A673 (cell line): ENCODE data around the gene KIAA1586. TPM values are rescaled to one million over a fixed set of nuclear protein-coding genes. Genes with fewer than 3 reads are reported as not detected.

Experiments
- BruUV-seq: library from RNA; stranded (reverse); fragments of 400-500 nt; replicated peaks from 2 replicates; lab custom pipeline; 2021; lab: Mats Ljungman, UMichigan
- CTCF ChIA-PET: fragments of 300-600 bp; sonication (Branson Sonifier 250); formaldehyde crosslinking; loops from one replicate; lab custom pipeline; 2022; ENCODE audit warnings: antibody characterized with exemption; lab: Charles Lee
- POLR2A ChIA-PET: fragments of 300-600 bp; sonication (Branson Sonifier 250); formaldehyde crosslinking; loops from one replicate; lab custom pipeline; 2022; ENCODE audit warnings: antibody characterized with exemption; ENCODE audit not compliant: low non-redundant PET; lab: Charles Lee
- DNase-seq: peaks from one replicate; pipeline ENCODE4 v3.0.0-alpha.2; 2015; ENCODE audit warnings: low spot score
- H3K27ac ChIP-seq: fragments of 200-600 bp; sonication (generic); 2 replicates; pipeline ENCODE4 v1.5.1; 2016; ENCODE audit warnings: mixed run types, low read depth, mild to moderate bottlenecking, mixed read lengths, antibody characterized with exemption, low read length; ENCODE audit not compliant: poor library complexity, severe bottlenecking
- H3K27me3 ChIP-seq: fragments of 200-600 bp; sonication (generic); replicated peaks from 2 replicates; pipeline ENCODE4 v1.6.1; 2017; ENCODE audit warnings: mixed run types, low read depth, mild to moderate bottlenecking, mixed read lengths, antibody characterized with exemption, low read length; ENCODE audit not compliant: insufficient read depth, poor library complexity
- H3K36me3 ChIP-seq: fragments of 200-600 bp; sonication (generic); 2 replicates; pipeline ENCODE4 v1.6.1; 2016; ENCODE audit warnings: mixed run types, mild to moderate bottlenecking, mixed read lengths, antibody characterized with exemption, low read length; ENCODE audit not compliant: insufficient read depth, poor library complexity, severe bottlenecking
- H3K4me1 ChIP-seq: fragments of 200-600 bp; sonication (generic); 2 replicates; pipeline ENCODE4 v1.6.1; 2017; ENCODE audit warnings: mixed run types, mild to moderate bottlenecking, mixed read lengths, antibody characterized with exemption, low read length; ENCODE audit not compliant: insufficient read depth, poor library complexity, severe bottlenecking
- H3K4me3 ChIP-seq: fragments of 200-600 bp; sonication (generic); 2 replicates; pipeline ENCODE4 v1.5.1; 2016; ENCODE audit warnings: low read depth, mixed run types, mild to moderate bottlenecking, mixed read lengths, low read length; ENCODE audit not compliant: poor library complexity, severe bottlenecking
- H3K9me3 ChIP-seq: fragments of 200-600 bp; sonication (generic); 2 replicates; pipeline ENCODE4 v1.6.1; 2016; ENCODE audit warnings: mixed run types, low read depth, mild to moderate bottlenecking, mixed read lengths, antibody characterized with exemption, low read length; ENCODE audit not compliant: poor library complexity, severe bottlenecking
- CTCF ChIP-seq: fragments of 300-800, 200-600 bp; sonication (generic); conservative IDR thresholded peaks from 2 replicates; pipeline ENCODE4 v1.5.1; 2017; ENCODE audit warnings: low read depth, mild to moderate bottlenecking, antibody characterized with exemption, low read length, moderate library complexity, mixed read lengths
- EZH2 ChIP-seq: fragments of 200-600 bp; sonication (generic); IDR thresholded peaks from 2 replicates; pipeline ENCODE4 v1.6.1; 2017; ENCODE audit warnings: borderline replicate concordance, low read depth, mild to moderate bottlenecking, mixed read lengths, antibody characterized with exemption, low read length; ENCODE audit not compliant: poor library complexity, severe bottlenecking
- intact Hi-C: fragments of 100-400 bp; cut with micrococcal nuclease; formaldehyde crosslinking; loops from one replicate; pipeline ENCODE4 v1.10.0; 2022; ENCODE audit not compliant: unreplicated experiment
- total RNA-seq: library from RNA; stranded (reverse); gene quantifications from 2 replicates; pipeline ENCODE4 v1.2.3, GENCODE V29; 2021

The KIAA1586 gene
- total RNA-seq, 1 experiment from 2014 or later: 31.4 TPM

- Histone ChIP-seq H3K4me3 (no peak overlapping the region), H3K36me3 (no peaks in the 10 kb centered on the region), H3K27me3 (no peaks in the 10 kb centered on the region), H3K27ac (no peak overlapping the region), H3K4me1 (peaks cover 12% of the 10 kb centered on the region), H3K9me3 (peaks cover 2% of the 10 kb centered on the region)
- no peak for TF ChIP-seq EZH2
- TF ChIP-seq CTCF: no peak
- intact Hi-C loops: no loop called here
- BruUV-seq: no TSS peak
- CTCF ChIA-PET: no interaction called here
- DNase-seq: no peak
- POLR2A ChIA-PET: no interaction called here
These were observed 32.2 kb downstream of the KIAA1586 start for GRCh38 chr6:57078531-57079207.

DNA sequence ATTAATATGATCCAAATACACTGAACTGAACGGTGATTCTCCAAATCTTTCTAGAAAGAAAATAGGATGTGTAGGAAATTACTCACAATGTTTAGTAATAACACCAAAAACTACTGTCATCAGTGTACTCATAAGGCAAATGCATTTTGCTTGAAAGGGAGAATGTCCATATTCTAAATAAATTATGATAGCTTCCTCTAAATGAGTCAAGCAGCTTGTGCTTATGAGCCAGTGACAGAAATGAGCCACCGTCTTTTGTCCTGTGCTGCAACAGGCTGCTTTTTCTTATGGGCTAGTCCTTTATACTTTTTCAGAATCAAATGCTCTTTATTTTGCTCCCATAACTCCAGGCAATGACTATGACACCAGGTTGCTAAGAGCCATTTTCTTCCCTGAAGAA, 39.0 kb downstream of the KIAA1586 start:
- intact Hi-C loops: no loop called here
- BruUV-seq: no TSS peak
- POLR2A ChIA-PET: no interaction called here
- TF ChIP-seq CTCF (no peak), EZH2 (no peak)
- H3K4me3 ChIP-seq: no peak overlapping the region
- H3K27ac ChIP-seq: no peak overlapping the region
- no peak for DNase-seq
- CTCF ChIA-PET: no interaction called here
- no peaks in the 10 kb centered on the region for H3K9me3 ChIP-seq
- H3K27me3 ChIP-seq: no peaks in the 10 kb centered on the region
- H3K4me1 ChIP-seq: peaks cover 17% of the 10 kb centered on the region
- no peaks in the 10 kb centered on the region for H3K36me3 ChIP-seq

DNA sequence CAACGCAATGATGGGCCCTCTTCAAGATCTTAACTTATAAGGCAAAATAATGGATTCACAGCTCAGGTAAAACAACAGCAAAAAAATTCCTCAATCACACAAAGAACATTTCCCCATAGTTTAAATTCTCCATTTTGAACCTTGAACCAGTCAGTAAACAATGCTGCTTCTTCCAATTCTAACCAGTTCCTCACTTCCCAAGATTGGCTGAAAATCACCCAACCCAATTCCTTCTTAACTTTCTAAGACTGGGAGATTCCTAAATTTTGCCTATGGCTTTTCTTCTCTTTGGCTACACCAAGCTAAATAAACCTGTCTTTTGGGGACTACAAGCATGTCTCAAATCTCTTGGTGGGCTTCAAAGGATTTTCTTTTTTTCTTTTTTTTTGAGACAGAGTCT, 40.4 kb downstream of the KIAA1586 start:
- no peaks in the 10 kb centered on the region for H3K9me3 ChIP-seq
- H3K27me3 ChIP-seq: no peaks in the 10 kb centered on the region
- peaks cover 5% of the 10 kb centered on the region for H3K36me3 ChIP-seq
- BruUV-seq: no TSS peak
- no peak for DNase-seq
- intact Hi-C loops: no loop called here
- peaks cover 22% of the 10 kb centered on the region for H3K4me1 ChIP-seq
- H3K27ac ChIP-seq: no peak overlapping the region
- H3K4me3 ChIP-seq: no peak overlapping the region
- CTCF ChIA-PET: no interaction called here
- no peak for TF ChIP-seq CTCF
- TF ChIP-seq EZH2: no peak
- POLR2A ChIA-PET: no interaction called here
